Mesendoderm (in vitro differentiated cells): ENCODE data around the gene TEN1.

Experiments used
- DNase-seq: peaks from one replicate; pipeline ENCODE4 v3.0.0; 2013
- H2AK5ac ChIP-seq: 2 replicates; pipeline ENCODE4 v1.6.1; 2013; ENCODE audit warnings: low read length, inconsistent platforms
- H2BK120ac ChIP-seq: 2 replicates; pipeline ENCODE4 v1.6.1; 2013; ENCODE audit warnings: low read depth, mild to moderate bottlenecking, low read length, moderate library complexity, mixed read lengths
- H2BK15ac ChIP-seq: replicated peaks from 2 replicates; pipeline ENCODE4 v1.6.1; 2013; ENCODE audit warnings: low read depth, mild to moderate bottlenecking, moderate library complexity
- H2BK5ac ChIP-seq: 2 replicates; pipeline ENCODE4 v1.6.1; 2013; ENCODE audit warnings: low read length, inconsistent platforms
- H3K18ac ChIP-seq: 2 replicates; pipeline ENCODE4 v1.6.1; 2013; ENCODE audit warnings: mild to moderate bottlenecking, low read length, mixed read lengths
- H3K23ac ChIP-seq: one replicate; pipeline ENCODE4 v1.6.1; 2013; ENCODE audit warnings: low read length
- H3K27ac ChIP-seq: 2 replicates; pipeline ENCODE4 v1.5.1; 2013; ENCODE audit warnings: low read depth, mild to moderate bottlenecking, inconsistent platforms, low read length, moderate library complexity
- H3K27me3 ChIP-seq: 2 replicates; pipeline ENCODE4 v1.6.1; 2013; ENCODE audit warnings: low read length, control low read depth, mild to moderate bottlenecking, inconsistent platforms; ENCODE audit not compliant: insufficient read depth, poor library complexity
- H3K36me3 ChIP-seq: 2 replicates; pipeline ENCODE4 v1.6.1; 2013; ENCODE audit warnings: low read length, inconsistent platforms; ENCODE audit not compliant: control insufficient read depth, insufficient read depth
- H3K4ac ChIP-seq: one replicate; pipeline ENCODE4 v1.6.1; 2013; ENCODE audit warnings: low read depth, mild to moderate bottlenecking, low read length, moderate library complexity
- H3K4me1 ChIP-seq: 2 replicates; pipeline ENCODE4 v1.6.1; 2013; ENCODE audit warnings: low read depth, low read length, inconsistent platforms; ENCODE audit not compliant: control insufficient read depth
- H3K4me2 ChIP-seq: 2 replicates; pipeline ENCODE4 v1.6.1; 2013; ENCODE audit warnings: low read length
- H3K4me3 ChIP-seq: 2 replicates; pipeline ENCODE4 v1.5.1; 2013; ENCODE audit warnings: mild to moderate bottlenecking, low read length
- H3K56ac ChIP-seq: one replicate; pipeline ENCODE4 v1.6.1; 2013; ENCODE audit warnings: low read length
- H3K79me1 ChIP-seq: 2 replicates; pipeline ENCODE4 v1.6.1; 2013; ENCODE audit warnings: low read length, inconsistent platforms
- H3K79me2 ChIP-seq: 2 replicates; pipeline ENCODE4 v1.6.1; 2013; ENCODE audit warnings: mild to moderate bottlenecking, low read length; ENCODE audit not compliant: control insufficient read depth, insufficient read depth
- H3K9ac ChIP-seq: 2 replicates; pipeline ENCODE4 v1.6.1; 2013; ENCODE audit warnings: low read length, inconsistent platforms
- H4K5ac ChIP-seq: one replicate; pipeline ENCODE4 v1.6.1; 2013; ENCODE audit warnings: low read length
- H4K8ac ChIP-seq: one replicate; pipeline ENCODE4 v1.6.1; 2013; ENCODE audit warnings: low read depth, mild to moderate bottlenecking, control low read depth, low read length, moderate library complexity
- WGBS: extraction: QIAGEN DNeasy Blood & Tissue Kit; methylation state at CpG from one replicate; pipeline ENCODE4 v1.1.7; 2013; ENCODE audit warnings: low lambda C conversion rate, missing lambda C conversion rate; ENCODE audit not compliant: insufficient coverage; ENCODE audit errors: extremely low coverage; 5-methylcytosine and 5-hydroxymethylcytosine counted together

Gene TEN1

GRCh38 chr17:75987041-75987440, 8.0 kb downstream of the TEN1 start:
- Histone ChIP-seq H4K8ac (no peak overlapping the region), H3K79me2 (no peaks in the 10 kb centered on the region), H3K23ac (no peak overlapping the region), H4K5ac (no peak overlapping the region), H3K9ac (no peak overlapping the region), H3K4ac (no peak overlapping the region), H3K18ac (no peak overlapping the region), H2BK120ac (no peak overlapping the region), H3K27me3 (no peaks in the 10 kb centered on the region), H3K4me1 (peaks cover 11% of the 10 kb centered on the region), H3K56ac (peak overlapping the region; percentile 70), H3K36me3 (peaks cover 3% of the 10 kb centered on the region), H2AK5ac (no peak overlapping the region), H2BK15ac (no peak overlapping the region), H3K4me2 (no peak overlapping the region), H3K79me1 (peaks cover 2% of the 10 kb centered on the region), H3K27ac (no peak overlapping the region), H3K4me3 (no peak overlapping the region), H2BK5ac (peak overlapping the region; percentile 63)
- WGBS, result no CpG with 5 or more reads among the region's 4 CpGs
- no peak for DNase-seq

- Histone ChIP-seq H3K27ac (no peak overlapping the region), H3K9ac (no peak overlapping the region), H3K23ac (no peak overlapping the region), H3K18ac (no peak overlapping the region), H3K36me3 (peaks cover 3% of the 10 kb centered on the region), H3K79me2 (no peaks in the 10 kb centered on the region), H3K4me1 (no peaks in the 10 kb centered on the region), H4K5ac (no peak overlapping the region), H2BK120ac (no peak overlapping the region), H3K79me1 (peaks cover 2% of the 10 kb centered on the region), H3K27me3 (no peaks in the 10 kb centered on the region), H2BK5ac (no peak overlapping the region), H4K8ac (no peak overlapping the region), H3K4ac (no peak overlapping the region), H3K56ac (no peak overlapping the region), H2BK15ac (no peak overlapping the region), H2AK5ac (no peak overlapping the region), H3K4me2 (no peak overlapping the region), H3K4me3 (no peak overlapping the region)
- no peak for DNase-seq
- no CpG with 5 or more reads among the region's 9 CpGs for WGBS
Measured at GRCh38 chr17:75991396-75991795, 12.4 kb downstream of the TEN1 start.

GRCh38 chr17:75994802-75995370, 15.8 kb downstream of the TEN1 start:
- Histone ChIP-seq H3K23ac (no peak overlapping the region), H3K79me2 (no peaks in the 10 kb centered on the region), H3K27me3 (no peaks in the 10 kb centered on the region), H3K4ac (no peak overlapping the region), H3K36me3 (peaks cover 3% of the 10 kb centered on the region), H4K8ac (no peak overlapping the region), H4K5ac (no peak overlapping the region), H3K4me2 (no peak overlapping the region), H2BK120ac (no peak overlapping the region), H3K18ac (no peak overlapping the region), H2AK5ac (no peak overlapping the region), H3K9ac (no peak overlapping the region), H2BK15ac (no peak overlapping the region), H2BK5ac (no peak overlapping the region), H3K4me1 (no peaks in the 10 kb centered on the region), H3K4me3 (no peak overlapping the region), H3K27ac (no peak overlapping the region), H3K56ac (no peak overlapping the region), H3K79me1 (no peaks in the 10 kb centered on the region)
- no peak for DNase-seq
- WGBS, result no CpG with 5 or more reads among the region's 5 CpGs

GRCh38 chr17:75995385-75995925, 16.4 kb downstream of the TEN1 start:
- no peak overlapping the region for H4K8ac ChIP-seq
- no peaks in the 10 kb centered on the region for H3K79me1 ChIP-seq
- H3K36me3 ChIP-seq, result peaks cover 3% of the 10 kb centered on the region
- no peak for DNase-seq
- no peak overlapping the region for H2BK5ac ChIP-seq
- no peak overlapping the region for H3K56ac ChIP-seq
- no peaks in the 10 kb centered on the region for H3K4me1 ChIP-seq
- H2BK120ac ChIP-seq, result no peak overlapping the region
- no peaks in the 10 kb centered on the region for H3K79me2 ChIP-seq
- no peak overlapping the region for H4K5ac ChIP-seq
- no peak overlapping the region for H3K23ac ChIP-seq
- H2AK5ac ChIP-seq, result no peak overlapping the region
- no peak overlapping the region for H3K27ac ChIP-seq
- WGBS, result no CpG with 5 or more reads among the region's 7 CpGs
- no peak overlapping the region for H3K4ac ChIP-seq
- no peak overlapping the region for H3K4me2 ChIP-seq
- no peak overlapping the region for H3K9ac ChIP-seq
- H2BK15ac ChIP-seq, result no peak overlapping the region
- no peaks in the 10 kb centered on the region for H3K27me3 ChIP-seq
- H3K4me3 ChIP-seq, result no peak overlapping the region
- no peak overlapping the region for H3K18ac ChIP-seq

- Histone ChIP-seq H3K56ac (peak overlapping the region; percentile 83), H2BK120ac (no peak overlapping the region), H3K79me2 (no peaks in the 10 kb centered on the region), H3K27ac (no peak overlapping the region), H2AK5ac (no peak overlapping the region), H3K79me1 (no peaks in the 10 kb centered on the region), H3K4me3 (no peak overlapping the region), H3K4me1 (no peaks in the 10 kb centered on the region), H4K5ac (no peak overlapping the region), H4K8ac (no peak overlapping the region), H3K4me2 (no peak overlapping the region), H3K36me3 (no peaks in the 10 kb centered on the region), H2BK15ac (no peak overlapping the region), H3K9ac (peak overlapping the region; percentile 8), H3K27me3 (no peaks in the 10 kb centered on the region), H3K23ac (no peak overlapping the region), H2BK5ac (no peak overlapping the region), H3K4ac (no peak overlapping the region), H3K18ac (no peak overlapping the region)
- DNase-seq, result peak; percentile 27
- no CpG with 5 or more reads among the region's 18 CpGs for WGBS
Measured at GRCh38 chr17:75996665-75997590, 17.9 kb downstream of the TEN1 start.
